ENCODE data around the gene SLC22A1.

DNA sequence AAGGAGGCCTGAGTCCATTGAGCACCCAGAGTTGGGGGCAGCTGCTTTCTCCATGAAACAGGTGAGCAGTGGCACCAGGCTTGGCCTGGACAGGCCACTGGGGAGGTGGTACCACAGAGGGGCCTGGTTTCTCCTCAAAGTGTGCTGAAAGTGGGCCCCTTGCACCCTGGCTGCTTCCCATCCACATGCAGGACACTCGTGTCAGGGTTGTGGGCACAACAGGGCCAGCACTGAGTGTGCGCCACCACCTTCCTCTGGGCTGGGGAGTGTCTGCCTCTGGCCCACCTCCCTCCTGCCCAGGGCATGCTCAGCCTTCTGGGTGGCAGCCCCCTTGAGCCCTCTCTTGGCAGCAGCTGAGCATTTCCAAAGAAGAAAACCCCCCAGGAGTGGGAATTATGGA lies 5.2 kb upstream of the SLC22A1 start:
- no peak for TF ChIP-seq CTCF (IDR thresholded peaks at IDR 0.05; ENCODE audit: poor library complexity)
- TF ChIP-seq EZH2 (IDR thresholded peaks at IDR 0.05; ENCODE audit: borderline replicate concordance): no peak
